Activated CD8-positive, alpha-beta memory T cell treated with anti-CD3 and anti-CD28 coated beads, Interleukin-2, amount 50 U/mL, for 24 hours (primary cell): Measurements from ENCODE around the gene TLCD5.

Experiments used
- DNase-seq: peaks from one replicate; pipeline ENCODE4 v3.0.0-alpha.2; 2020; ENCODE audit errors: extremely low read depth

TLCD5 gene

DNA sequence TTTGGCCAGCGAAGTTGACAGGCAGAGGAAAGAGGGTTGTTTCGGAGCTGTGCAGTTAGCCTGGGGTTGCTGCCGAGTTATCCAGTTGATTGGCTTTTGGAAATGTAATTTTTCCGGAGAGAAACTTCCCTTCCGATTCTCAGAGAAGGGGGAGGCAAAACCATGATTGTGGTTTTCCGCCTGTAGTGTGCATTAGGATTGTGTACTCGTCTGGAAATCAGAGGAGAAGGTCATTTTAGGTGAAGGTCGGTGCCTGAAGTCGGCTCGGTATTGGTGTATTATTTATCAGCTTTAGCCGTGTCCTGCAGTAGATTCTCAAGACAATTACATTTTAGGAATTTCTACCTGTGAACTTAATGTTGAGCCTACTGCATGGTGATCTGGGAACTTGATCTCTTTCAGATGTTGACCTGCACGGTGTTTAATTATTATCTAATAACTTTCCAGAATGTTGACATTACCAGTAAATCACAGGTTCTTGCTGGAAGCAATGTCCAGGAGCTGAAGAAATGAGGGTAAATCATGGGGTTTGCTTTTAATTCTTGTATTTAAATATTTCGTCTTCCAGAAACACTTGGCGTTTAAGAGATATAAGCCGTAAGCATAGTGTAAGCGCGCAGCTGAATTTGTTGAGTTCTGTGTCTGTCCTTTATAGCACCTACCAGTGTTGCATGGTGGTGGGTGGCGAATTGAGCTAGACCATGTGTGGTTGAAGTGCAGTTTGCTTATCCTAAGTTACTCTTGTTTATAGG lies 12.4 kb downstream of the TLCD5 start:
- DNase-seq, result no peak

DNA sequence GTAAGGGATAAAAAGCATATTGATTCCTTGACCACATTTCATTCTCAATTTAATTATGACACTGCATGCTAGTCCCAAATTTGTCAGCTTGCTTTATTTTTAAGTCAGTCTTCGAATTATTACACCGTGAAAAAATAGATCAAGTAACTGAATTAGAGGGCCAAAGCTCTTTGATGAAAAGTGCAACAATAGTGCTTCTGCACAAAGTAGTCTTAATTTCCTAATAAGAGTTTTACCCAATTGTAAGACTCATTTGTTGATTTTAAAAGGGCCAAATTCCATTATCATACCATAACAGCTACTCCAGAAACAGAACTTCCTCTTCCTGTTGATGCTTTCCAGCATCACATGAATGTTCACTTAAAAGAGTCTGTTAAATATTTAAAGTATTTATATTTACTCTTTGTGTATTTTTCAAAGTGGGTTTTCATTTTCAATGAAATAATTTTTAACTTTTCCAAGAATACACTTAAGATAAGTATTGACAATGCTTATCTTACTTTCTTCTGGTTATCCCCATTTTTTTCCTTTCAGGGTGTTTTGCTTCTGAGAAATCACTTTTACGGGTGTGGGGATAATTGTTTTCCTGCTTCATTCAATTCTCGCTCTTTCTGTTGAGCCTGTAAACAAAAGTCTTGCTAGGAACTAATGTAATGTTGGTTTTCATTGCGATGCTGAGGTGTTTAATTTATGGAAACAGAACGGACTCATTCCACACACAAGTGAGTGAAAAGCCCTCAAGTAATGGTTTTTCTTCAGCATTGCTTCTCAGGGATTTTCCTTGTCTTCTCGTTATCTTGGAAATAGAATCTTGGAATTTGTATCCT lies 13.2 kb downstream of the TLCD5 start:
- no peak for DNase-seq

DNA sequence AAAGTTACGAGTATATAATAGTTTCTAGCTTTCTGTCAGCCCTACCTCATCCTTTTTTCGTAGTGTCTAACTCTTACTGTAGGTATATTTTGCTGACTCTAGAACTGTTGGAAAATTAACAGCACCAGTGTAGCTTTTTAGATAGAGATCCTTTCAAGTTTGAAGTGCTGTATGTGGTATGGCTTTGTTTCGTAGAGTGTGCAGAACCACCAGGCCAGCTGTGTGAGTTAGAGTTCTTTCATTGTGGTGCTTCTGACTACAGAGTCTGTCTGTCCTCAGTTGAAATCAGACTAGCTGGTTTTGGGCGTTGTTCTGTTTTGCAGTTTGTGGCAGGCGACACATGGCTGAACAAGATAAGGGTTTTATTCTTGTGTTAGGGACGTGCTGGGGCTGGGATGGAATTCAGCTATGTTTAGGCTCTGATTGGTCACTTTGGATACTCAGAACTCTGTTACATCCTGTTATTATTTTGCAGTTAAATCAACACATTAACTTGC lies 14.3 kb downstream of the TLCD5 start:
- no peak for DNase-seq

DNA sequence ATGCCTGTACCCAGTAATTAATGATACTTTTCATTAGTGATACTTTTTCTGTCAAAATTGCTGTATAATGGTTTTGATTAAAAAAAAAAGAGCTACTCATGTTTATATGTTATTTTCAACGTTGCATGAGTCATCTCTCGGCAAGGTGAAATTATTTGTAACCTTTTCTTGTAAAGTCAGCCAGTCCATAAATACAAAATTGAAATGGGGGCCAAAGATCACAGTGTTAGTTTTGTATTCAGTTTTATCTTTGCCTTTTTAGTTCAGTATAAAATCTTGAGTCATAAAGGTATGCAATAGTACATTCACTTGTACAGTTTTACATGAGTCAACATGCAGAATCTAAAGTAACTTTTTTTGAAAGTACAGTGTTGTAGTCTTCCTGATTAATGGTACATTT lies 15.4 kb downstream of the TLCD5 start:
- no peak for DNase-seq

DNA sequence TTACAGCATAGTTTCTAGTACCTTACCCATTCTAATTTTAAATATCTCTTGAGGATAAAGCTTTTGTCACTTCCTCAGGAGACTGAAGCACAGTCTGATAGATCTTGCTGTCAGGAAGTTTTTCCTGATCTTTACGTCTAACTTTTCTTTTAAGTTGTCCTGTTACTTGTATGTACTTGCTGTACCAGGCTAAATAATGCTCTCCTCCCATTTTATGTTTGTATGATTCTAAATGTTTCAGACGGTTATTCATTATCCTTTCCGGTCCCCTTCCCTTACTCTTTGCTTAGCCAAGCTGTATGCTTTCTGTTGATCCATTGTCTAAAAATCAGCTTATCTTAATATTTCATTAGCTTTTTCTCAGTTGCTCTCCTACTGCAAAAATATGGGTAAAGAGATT lies 17.1 kb downstream of the TLCD5 start:
- DNase-seq, result no peak

DNA sequence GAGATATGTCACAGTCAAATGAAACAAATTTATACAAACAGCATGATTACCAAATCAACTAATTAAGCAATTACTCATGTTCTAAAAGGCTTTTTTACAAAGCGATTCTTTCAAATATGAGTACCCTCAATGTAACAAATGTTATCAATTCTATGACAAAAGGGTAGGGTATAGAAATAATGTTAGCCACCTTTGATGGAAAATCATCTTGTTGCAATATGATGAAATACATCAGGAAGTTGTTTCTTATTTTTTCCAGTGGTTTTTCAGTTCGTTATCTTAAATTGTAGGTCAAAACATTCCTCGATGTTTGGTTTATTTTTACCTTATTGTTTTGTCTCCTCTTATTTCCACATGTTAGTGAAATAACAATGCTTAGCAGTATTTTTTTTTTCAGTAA lies 17.6 kb downstream of the TLCD5 start:
- DNase-seq, result no peak

DNA sequence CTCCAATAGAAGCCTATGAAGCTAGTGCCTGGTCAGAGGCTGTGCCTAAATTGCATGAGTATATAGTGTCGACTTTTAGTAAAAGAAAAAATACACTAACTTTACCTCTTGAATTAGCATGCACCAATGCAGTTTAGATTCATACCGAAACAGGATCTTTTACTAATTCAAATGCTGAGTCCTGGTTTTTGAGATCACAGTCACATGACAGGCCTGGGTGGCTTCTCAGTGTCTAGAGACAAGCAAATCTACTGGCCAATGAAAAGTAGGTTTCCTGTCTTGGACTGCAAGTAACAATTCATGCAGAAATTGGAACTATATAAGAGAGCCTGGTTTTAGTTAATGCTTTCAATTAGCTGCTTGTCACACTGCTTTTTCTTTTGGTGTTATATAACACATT lies 18.3 kb downstream of the TLCD5 start:
- no peak for DNase-seq

DNA sequence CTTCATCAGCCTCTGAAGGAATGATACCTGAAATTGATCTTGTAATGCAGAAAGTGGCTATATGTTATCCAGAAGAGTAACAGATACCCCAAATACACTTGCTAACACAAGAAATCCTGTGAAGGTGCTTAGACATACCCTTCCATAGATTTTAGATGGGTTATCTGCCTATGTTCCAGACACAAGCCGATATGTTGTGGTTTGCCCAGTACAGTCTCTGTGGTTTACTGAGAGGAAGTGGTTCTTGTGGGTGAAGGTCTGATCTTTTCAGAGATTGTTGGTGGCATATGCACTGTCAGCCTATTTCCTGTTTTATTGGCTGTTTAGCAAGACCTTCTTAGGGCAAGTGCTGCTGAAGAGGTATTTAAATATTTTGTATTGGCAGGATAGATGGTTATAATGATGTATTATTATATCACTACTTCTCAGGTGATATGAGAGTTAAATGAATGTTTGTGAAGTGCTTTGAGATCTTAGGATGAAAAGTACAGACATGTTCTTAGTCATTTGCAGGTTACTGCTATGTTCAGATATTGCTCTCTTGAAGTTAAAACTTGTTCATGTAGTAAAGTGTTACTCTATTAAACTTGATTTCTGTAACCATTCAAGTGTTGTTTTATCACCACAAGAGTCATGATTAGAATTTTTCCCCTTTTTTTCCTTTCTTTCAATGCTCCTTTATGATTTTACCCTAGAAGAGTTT lies 19.4 kb downstream of the TLCD5 start:
- no peak for DNase-seq

DNA sequence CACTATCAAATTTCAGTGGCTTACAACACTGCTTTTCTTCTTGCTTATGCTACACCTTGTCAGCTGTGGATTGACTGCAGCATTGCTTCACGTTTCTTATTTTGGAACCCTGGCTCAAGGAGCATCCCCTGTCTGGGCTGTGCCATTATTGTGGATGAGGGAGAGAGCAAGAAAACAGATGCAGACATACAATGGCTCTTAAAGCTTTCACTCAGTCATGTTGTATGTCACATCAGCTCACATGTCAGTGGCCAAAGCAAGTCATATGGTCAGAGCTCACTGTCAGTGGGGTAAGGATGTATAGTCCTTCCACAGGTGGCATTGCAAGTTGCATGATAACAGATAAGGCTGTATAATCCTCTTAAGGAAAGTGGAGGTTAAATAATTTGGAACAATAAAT lies 21.1 kb downstream of the TLCD5 start:
- no peak for DNase-seq

DNA sequence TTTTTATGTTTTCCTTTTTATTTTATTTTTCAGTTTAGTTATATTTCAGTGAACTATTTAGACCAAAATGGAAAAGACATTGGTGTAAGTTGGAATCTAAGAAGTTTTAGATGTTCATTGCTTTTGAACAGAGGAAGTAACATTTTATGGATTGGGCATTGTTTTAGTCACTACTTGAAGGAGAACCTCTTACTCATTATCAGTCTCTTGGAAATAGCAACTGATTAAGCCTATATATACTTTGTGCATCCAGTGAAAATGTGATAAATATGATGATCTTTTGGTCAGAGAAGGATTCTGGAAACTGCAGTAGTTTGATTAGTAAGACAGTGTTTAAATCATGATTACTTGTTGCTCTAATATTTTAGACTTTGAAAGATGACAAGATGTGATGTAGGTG lies 25.5 kb downstream of the TLCD5 start:
- no peak for DNase-seq

DNA sequence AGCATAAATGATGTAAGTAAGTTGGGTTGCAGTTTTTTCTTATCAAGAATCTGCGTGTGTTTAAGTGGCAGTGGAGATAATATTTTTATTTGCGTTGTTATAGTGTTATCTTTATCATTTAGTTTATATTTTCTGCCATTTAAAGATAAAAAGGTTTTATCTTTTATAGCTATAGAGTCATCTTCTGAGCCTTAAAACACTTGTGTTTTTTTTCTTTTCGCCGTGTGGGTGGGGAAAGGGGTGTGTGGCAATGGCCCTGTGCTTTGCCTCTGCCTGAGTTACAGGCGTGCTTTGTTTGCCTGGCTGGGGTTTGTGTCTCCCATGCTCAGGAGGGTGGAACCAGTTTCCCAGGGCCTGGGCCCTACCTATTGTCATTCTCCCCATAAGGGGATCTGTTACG lies 27.3 kb downstream of the TLCD5 start:
- no peak for DNase-seq

DNA sequence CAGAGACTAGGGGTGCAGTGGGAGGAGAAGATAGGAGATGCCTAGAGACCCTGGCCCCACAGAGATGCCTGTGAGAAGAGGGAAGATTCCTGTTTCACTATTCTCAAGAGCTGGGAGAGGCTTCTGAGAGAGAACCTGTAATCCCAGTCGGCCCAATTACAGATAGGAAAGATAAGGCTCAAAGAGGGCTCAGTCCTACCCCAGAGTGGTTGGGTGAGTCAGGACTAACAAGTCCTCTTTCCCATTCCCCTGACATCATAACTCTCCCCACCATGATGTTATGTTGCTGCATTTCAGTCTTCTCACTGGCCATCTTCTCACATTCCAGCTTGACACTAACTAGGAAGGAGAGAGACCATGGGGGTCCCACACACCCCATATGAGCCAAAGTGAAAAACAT lies 29.0 kb downstream of the TLCD5 start:
- DNase-seq, result no peak

DNA sequence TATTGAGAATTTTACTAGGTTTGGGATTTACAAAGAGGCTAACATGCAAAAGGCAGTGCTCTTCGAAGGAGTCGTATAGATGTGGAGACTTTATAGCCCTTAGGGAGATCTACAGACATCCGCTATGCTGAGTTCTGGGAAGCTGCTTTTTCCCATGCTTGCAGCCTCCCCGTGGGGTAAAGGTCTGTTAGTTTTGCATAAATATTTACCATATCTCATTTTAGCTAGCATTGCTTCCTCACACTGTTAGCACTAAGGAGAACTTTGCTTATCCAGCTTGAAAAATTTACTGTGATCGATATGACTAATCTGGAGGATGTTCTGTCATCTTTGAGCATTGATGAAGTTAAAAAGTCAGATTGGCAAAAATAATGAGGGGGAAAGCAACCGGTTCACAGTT lies 29.7 kb downstream of the TLCD5 start:
- no peak for DNase-seq

DNA sequence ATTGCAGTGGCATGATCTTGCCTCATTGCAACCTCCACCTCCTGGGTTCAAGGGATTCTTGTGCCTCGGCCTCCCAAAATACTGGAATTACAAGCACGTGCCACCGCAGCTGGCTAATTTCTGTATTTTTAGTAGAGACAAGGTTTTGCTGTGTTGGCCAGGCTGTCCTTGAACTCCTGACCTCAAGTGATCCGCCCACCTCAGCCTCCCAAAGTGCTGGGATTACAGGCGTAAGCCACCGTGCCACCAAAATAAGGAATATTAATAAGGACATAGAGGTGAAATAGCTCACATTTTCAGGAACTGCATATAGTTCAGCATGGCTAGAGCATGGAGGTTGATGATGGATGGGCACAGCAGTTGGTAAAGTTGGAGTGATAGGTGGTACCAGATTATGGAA lies 32.5 kb downstream of the TLCD5 start:
- no peak for DNase-seq

DNA sequence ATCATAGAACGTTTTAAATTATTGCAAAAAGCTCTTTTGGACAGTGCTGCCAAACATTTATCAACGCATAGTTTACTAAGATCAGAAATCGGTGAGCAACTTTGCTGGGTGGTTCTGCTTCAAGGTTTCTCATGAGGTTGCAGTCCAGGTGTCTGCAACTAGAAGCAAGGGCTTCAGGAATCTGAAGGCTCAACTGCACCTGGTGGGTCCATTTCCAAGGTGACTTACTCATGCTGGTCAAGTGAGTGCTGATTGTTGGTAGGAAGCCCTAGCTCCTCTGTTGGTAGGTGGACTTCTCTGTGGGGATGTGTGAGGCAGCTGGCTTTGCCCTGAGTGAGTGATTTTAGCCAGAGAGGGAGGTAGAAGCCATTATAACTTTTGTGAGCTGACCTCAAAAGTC lies 33.6 kb downstream of the TLCD5 start:
- DNase-seq, result no peak

DNA sequence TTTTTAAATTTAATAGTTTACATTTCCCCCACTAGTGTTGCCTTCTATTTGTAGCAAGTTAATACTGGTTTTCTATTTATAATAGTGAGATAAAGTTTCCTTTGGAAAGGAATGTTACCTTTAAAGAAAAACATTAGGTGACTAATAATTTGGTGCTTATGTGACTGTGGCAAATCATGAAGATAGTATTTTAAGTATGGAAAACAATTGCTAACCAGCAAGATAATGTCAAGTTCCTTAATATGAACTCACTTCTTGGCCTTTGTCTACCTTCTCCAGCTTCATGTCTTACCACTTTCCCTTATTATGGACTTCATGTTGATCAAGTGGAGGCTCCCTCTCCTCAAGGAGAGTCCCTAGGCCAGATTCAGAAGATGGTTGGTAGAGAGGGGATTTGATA lies 38.3 kb downstream of the TLCD5 start:
- no peak for DNase-seq

DNA sequence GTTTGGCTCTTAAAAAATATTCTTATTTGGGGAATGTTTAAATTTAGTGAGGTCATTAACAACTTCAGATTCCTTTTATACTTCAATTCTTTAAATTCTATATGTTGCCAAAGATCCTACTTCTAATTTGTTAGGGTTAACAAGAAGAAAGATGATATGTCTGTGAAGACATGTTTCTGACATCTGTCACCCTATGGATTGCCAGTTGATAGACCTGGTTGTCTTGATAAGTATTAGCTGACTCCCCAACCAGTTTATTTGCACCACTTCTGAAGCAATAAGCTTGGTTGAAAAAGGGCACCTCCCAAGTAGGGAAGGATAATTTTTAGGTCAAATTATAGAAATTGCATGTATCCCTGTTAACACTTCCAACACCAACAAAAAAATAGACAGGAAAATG lies 40.4 kb downstream of the TLCD5 start:
- no peak for DNase-seq

DNA sequence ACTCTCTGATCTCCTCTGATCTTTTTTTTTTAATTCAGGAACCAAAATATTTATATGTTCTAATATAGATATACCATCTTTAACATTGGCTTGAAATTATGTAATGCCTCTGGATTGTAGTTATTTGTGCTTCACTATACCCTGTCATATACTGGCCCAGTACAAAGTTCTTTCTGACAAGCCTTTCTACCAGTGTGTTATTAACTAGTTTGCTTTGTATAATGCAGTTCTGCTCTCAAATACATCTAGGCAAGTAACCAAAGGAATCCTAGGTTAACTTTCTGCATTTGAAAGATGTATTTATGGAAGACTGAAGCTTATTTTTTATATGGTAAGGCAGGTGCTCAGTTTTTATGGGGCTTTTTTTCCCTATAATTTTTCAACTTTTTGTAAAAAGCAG lies 47.2 kb downstream of the TLCD5 start:
- no peak for DNase-seq

DNA sequence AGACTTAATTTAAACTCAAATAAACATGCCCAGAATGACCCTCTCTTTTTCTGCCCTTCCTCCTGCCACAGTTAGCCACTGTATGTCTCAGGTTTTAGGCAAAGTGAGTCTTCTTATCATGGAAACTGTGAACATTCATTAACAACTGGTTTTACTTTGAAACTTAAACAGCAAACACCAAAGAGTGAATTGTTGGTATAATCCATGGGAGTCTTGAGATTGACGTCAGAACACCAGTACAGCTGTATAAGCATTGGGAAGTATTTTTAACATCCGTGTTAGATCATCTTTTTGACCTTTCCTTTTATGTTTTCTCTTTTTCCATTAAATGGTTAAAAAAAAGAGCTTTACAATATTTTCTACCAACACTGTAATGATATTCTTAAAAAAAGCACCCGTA lies 50.0 kb downstream of the TLCD5 start:
- DNase-seq, result no peak

DNA sequence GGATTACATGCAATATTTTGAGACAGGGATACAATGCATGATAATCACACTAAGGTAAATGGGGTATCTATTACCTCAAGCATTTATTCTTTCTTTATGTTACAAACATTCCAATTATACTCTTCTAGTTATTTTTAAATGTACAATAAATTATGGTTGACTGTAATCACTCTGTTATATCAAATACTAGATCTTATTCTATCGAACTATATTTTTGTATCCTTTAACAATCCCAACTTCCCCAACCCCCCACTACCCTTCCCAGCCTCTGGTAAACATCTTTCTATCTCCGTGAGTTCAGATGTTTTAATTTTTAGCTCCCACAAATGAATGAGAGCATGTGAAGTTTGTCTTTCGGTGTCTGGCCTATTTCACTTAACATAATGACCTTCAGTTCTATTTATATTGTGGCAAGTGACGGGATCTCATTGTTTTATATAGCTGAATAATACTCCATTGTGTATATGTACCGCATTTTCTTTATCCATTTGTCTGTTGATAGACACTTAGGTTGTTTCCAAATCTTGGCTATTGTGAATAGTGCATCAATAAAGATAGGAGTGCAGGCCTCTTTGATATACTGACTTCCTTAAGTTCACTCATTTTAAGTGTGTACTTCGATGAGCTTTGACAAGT lies 51.6 kb downstream of the TLCD5 start:
- DNase-seq, result no peak

DNA sequence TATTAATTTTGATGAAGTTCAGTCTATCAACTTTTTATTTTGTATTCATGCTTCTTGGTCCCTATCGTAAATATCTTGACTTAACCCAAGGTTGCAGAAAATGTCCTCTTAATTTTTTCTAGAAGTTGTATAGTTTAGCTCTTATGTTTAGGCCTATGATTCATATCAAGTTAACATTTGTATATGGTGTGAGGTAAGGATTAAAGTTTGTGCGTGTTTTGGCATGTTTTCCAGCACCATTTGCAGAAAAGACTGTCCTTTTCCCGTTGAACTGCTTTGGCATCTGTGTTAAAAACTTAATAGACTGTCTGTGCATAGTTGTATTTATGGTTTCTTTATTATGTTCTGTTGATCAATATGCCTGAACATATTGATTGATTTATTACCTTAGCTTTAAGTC lies 53.4 kb downstream of the TLCD5 start:
- no peak for DNase-seq

DNA sequence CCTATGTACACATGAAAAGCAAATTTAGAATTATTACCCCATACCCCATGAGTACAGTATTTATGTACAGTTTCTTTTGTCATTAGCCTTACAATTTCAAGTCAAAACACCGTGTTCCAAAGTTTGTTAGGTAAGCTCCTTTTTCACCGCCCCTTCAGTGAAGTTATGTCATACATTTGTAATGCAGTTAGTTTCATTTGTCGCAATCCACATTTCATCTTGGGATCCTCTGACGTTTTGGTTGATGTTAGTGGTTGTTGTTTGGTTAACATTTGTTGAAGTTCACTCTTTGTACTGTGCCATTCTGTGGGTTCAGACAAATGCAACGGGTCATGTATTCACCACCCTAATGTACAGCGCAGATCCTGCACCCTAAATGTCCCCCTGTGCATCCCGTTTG lies 56.3 kb downstream of the TLCD5 start:
- DNase-seq, result no peak
